A673 (cell line): ENCODE results near the gene ANKRD10. TPM values are rescaled to one million over a fixed set of nuclear protein-coding genes. Genes with fewer than 3 reads are reported as not detected.
"Not testable (repeated sequence)": the region's sequence is repeated elsewhere in the genome, so short reads cannot be mapped to it uniquely, and the experiment has no call there.

Experiments
- BruUV-seq: library from RNA; stranded (reverse); fragments of 400-500 nt; replicated peaks from 2 replicates; lab custom pipeline; 2021; lab: Mats Ljungman, UMichigan
- CTCF ChIA-PET: fragments of 300-600 bp; sonication (Branson Sonifier 250); formaldehyde crosslinking; loops from one replicate; lab custom pipeline; 2022; ENCODE audit warnings: antibody characterized with exemption; lab: Charles Lee
- POLR2A ChIA-PET: fragments of 300-600 bp; sonication (Branson Sonifier 250); formaldehyde crosslinking; loops from one replicate; lab custom pipeline; 2022; ENCODE audit warnings: antibody characterized with exemption; ENCODE audit not compliant: low non-redundant PET; lab: Charles Lee
- DNase-seq: peaks from one replicate; pipeline ENCODE4 v3.0.0-alpha.2; 2015; ENCODE audit warnings: low spot score
- H3K27ac ChIP-seq: fragments of 200-600 bp; sonication (generic); 2 replicates; pipeline ENCODE4 v1.5.1; 2016; ENCODE audit warnings: mixed run types, low read depth, mild to moderate bottlenecking, mixed read lengths, antibody characterized with exemption, low read length; ENCODE audit not compliant: poor library complexity, severe bottlenecking
- H3K27me3 ChIP-seq: fragments of 200-600 bp; sonication (generic); replicated peaks from 2 replicates; pipeline ENCODE4 v1.6.1; 2017; ENCODE audit warnings: mixed run types, low read depth, mild to moderate bottlenecking, mixed read lengths, antibody characterized with exemption, low read length; ENCODE audit not compliant: insufficient read depth, poor library complexity
- H3K36me3 ChIP-seq: fragments of 200-600 bp; sonication (generic); 2 replicates; pipeline ENCODE4 v1.6.1; 2016; ENCODE audit warnings: mixed run types, mild to moderate bottlenecking, mixed read lengths, antibody characterized with exemption, low read length; ENCODE audit not compliant: insufficient read depth, poor library complexity, severe bottlenecking
- H3K4me1 ChIP-seq: fragments of 200-600 bp; sonication (generic); 2 replicates; pipeline ENCODE4 v1.6.1; 2017; ENCODE audit warnings: mixed run types, mild to moderate bottlenecking, mixed read lengths, antibody characterized with exemption, low read length; ENCODE audit not compliant: insufficient read depth, poor library complexity, severe bottlenecking
- H3K4me3 ChIP-seq: fragments of 200-600 bp; sonication (generic); 2 replicates; pipeline ENCODE4 v1.5.1; 2016; ENCODE audit warnings: low read depth, mixed run types, mild to moderate bottlenecking, mixed read lengths, low read length; ENCODE audit not compliant: poor library complexity, severe bottlenecking
- H3K9me3 ChIP-seq: fragments of 200-600 bp; sonication (generic); 2 replicates; pipeline ENCODE4 v1.6.1; 2016; ENCODE audit warnings: mixed run types, low read depth, mild to moderate bottlenecking, mixed read lengths, antibody characterized with exemption, low read length; ENCODE audit not compliant: poor library complexity, severe bottlenecking
- EZH2 ChIP-seq: fragments of 200-600 bp; sonication (generic); IDR thresholded peaks from 2 replicates; pipeline ENCODE4 v1.6.1; 2017; ENCODE audit warnings: borderline replicate concordance, low read depth, mild to moderate bottlenecking, mixed read lengths, antibody characterized with exemption, low read length; ENCODE audit not compliant: poor library complexity, severe bottlenecking
- intact Hi-C: fragments of 100-400 bp; cut with micrococcal nuclease; formaldehyde crosslinking; loops from one replicate; pipeline ENCODE4 v1.10.0; 2022; ENCODE audit not compliant: unreplicated experiment
- total RNA-seq: library from RNA; stranded (reverse); gene quantifications from 2 replicates; pipeline ENCODE4 v1.2.3, GENCODE V29; 2021
- TF ChIP-seq, protein P1 (sequence below): fragments of 300-800, 200-600 bp; sonication (generic); conservative IDR thresholded peaks from 2 replicates; pipeline ENCODE4 v1.5.1; 2017; ENCODE audit warnings: low read depth, mild to moderate bottlenecking, antibody characterized with exemption, low read length, moderate library complexity, mixed read lengths

The ANKRD10 gene
- total RNA-seq, 1 experiment from 2014 or later, result 96.2 TPM

DNA sequence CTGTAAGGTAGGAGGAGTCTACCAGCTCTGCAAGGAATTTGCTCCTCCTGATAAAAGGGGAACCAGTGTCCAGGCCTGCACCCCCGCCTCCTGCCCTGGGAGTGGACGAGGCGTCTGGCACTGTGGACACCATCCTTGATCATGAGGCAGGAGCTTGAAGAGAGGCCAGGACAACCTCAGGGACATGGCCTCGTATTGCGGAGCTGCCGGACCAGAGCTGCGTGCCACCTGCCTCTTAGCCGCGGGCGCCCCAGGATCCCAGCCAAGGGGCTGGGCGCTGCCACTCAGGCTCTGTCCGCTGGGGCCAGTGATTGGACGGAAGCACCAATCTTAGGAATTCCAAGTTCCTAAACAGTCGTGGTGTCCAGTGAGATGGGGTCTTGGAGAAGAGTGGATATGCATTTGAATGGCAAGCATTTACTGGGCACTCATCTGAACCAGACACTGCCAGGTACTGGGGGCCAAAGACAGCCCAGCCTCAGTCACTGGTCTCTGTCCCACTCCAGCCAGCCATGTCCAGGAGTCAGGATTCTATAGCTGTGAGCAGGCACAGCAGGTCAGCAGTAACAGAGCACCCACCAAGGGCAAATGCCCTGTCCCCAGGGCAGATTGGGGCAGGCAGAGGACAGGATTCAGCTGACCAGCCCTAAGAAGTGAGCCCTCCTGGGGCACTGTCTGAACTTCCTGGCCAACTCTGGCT lies 39.1 kb upstream of the ANKRD10 start:
- ChIA-PET CTCF (no interaction called here), POLR2A (no interaction called here)

DNA sequence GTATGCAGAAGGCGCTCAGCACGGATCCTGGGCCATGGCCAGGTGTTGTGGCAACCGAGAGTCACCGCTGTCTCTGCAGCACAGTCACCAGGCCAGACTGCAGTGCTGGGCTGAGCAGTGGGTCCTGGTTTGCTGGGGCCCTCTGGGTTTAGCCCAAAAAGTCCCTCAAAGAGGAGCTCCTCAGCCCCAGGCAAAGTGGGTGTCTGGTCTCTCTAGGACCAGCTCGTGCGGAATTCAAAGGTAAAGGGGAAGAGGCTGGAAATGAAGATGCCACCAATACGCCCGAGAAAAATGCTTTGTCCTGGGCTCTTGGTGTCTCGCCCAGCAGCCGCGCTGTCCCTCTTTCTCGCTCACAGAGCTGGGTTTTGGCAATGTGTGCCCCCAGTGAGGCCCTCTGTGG lies 38.5 kb upstream of the ANKRD10 start:
- Histone ChIP-seq H3K9me3 (no peaks in the 10 kb centered on the region), H3K27me3 (no peaks in the 10 kb centered on the region), H3K4me1 (no peaks in the 10 kb centered on the region), H3K4me3 (no peak overlapping the region), H3K36me3 (no peaks in the 10 kb centered on the region), H3K27ac (no peak overlapping the region)
- no TSS peak for BruUV-seq
- ChIA-PET POLR2A (no interaction called here), CTCF (no interaction called here)
- TF ChIP-seq, protein P1, sequence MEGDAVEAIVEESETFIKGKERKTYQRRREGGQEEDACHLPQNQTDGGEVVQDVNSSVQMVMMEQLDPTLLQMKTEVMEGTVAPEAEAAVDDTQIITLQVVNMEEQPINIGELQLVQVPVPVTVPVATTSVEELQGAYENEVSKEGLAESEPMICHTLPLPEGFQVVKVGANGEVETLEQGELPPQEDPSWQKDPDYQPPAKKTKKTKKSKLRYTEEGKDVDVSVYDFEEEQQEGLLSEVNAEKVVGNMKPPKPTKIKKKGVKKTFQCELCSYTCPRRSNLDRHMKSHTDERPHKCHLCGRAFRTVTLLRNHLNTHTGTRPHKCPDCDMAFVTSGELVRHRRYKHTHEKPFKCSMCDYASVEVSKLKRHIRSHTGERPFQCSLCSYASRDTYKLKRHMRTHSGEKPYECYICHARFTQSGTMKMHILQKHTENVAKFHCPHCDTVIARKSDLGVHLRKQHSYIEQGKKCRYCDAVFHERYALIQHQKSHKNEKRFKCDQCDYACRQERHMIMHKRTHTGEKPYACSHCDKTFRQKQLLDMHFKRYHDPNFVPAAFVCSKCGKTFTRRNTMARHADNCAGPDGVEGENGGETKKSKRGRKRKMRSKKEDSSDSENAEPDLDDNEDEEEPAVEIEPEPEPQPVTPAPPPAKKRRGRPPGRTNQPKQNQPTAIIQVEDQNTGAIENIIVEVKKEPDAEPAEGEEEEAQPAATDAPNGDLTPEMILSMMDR, result no peak
- TF ChIP-seq EZH2, result no peak
- intact Hi-C loops, result no loop called here
- no peak for DNase-seq

More for the DNA sequence above, 39.1 kb upstream of the ANKRD10 start:
- Histone ChIP-seq H3K27me3 (no peaks in the 10 kb centered on the region), H3K36me3 (no peaks in the 10 kb centered on the region), H3K4me3 (no peak overlapping the region), H3K4me1 (no peaks in the 10 kb centered on the region), H3K27ac (no peak overlapping the region), H3K9me3 (no peaks in the 10 kb centered on the region)
- DNase-seq, result no peak
- no peak for TF ChIP-seq EZH2
- TF ChIP-seq, protein P1, result no peak
- no TSS peak for BruUV-seq
- intact Hi-C loops, result no loop called here

DNA sequence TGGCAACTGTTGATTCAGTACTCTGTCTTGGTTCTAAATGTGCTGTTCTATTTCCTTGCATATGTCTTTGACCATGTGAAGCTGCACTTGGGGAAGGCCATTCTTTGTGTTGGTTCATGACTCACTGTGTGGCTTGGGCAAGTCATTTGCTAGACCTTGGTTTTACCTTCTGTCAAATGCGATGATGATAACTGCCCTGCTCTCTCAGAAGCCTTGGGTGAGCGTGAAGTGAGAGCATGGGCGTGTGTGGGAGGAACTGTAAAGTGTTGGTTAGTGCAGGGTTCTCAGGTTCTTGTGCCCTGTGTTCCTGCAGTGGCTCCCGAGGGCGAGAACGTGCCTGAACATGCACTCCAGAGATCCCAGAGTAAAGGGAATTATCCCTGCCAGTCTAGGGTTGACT lies 37.3 kb upstream of the ANKRD10 start:
- H3K27me3 ChIP-seq, BruUV-seq, H3K9me3 ChIP-seq, H3K36me3 ChIP-seq, H3K4me3 ChIP-seq, H3K27ac ChIP-seq, CTCF ChIA-PET, POLR2A ChIA-PET, H3K4me1 ChIP-seq, DNase-seq, intact Hi-C loops: not testable (repeated sequence)
